CD14-positive monocyte (primary cell): Measurements from ENCODE around the gene CNTN5. TPM values are rescaled to one million over a fixed set of nuclear protein-coding genes. Genes with fewer than 3 reads are reported as not detected.

Source experiments
- DNase-seq, 3 donors: peaks; one replicate each; pipeline ENCODE4 v3.0.0-alpha.2; 2011 to 2022
- H2AFZ ChIP-seq: 2 replicates; pipeline ENCODE4 v1.6.0; 2012; ENCODE audit warnings: mild to moderate bottlenecking, low read depth, low read length, inconsistent platforms; ENCODE audit not compliant: insufficient read depth, poor library complexity, severe bottlenecking
- H3K27ac ChIP-seq, 2 donors: 1 replicate in 1 of 2; 2 replicates in 1 of 2; pipeline ENCODE4 v1.5.1; 2012 to 2013; ENCODE audit warnings: low read length in 2 of 2, control low read depth in 1 of 2, inconsistent platforms in 1 of 2, low read depth in 1 of 2, mild to moderate bottlenecking in 1 of 2
- H3K27me3 ChIP-seq, 2 donors: one replicate each; pipeline versions ENCODE4 v1.6.0 to v1.6.1; 2011 to 2013; ENCODE audit warnings: low read length in 2 of 2; ENCODE audit not compliant: control insufficient read depth in 2 of 2, insufficient read depth in 2 of 2
- H3K36me3 ChIP-seq, 2 donors: replicated peaks in 1 of 2; 1 replicate in 1 of 2; 2 replicates in 1 of 2; pipeline versions ENCODE4 v1.5.1 to v1.6.1; 2012 to 2013; ENCODE audit warnings: low read length in 2 of 2, control low read depth in 1 of 2, inconsistent platforms in 1 of 2, mild to moderate bottlenecking in 1 of 2; ENCODE audit not compliant: insufficient read depth in 2 of 2, control insufficient read depth in 1 of 2
- H3K4me1 ChIP-seq, 2 donors: 1 replicate in 1 of 2; 2 replicates in 1 of 2; pipeline versions ENCODE4 v1.5.1 to v1.6.1; 2012 to 2013; ENCODE audit warnings: low read length in 2 of 2, control low read depth in 1 of 2, inconsistent platforms in 1 of 2, mild to moderate bottlenecking in 1 of 2, moderate library complexity in 1 of 2; ENCODE audit not compliant: insufficient read depth in 2 of 2, control insufficient read depth in 1 of 2
- H3K4me2 ChIP-seq: replicated peaks from 2 replicates; pipeline ENCODE3; 2012; ENCODE audit warnings: low read length, moderate library complexity, mild to moderate bottlenecking; ENCODE audit not compliant: poor library complexity, severe bottlenecking; ENCODE audit errors: extremely low read depth
- H3K4me3 ChIP-seq, 3 experiments: fragments of 200-600 bp in 1 of 3; sonication (generic) in 1 of 3; replicated peaks in 1 of 3; 1 replicate in 2 of 3; 2 replicates in 1 of 3; pipeline ENCODE4 v1.5.1; 2011 to 2013; ENCODE audit warnings: low read length in 3 of 3, mild to moderate bottlenecking in 3 of 3, control low read depth in 2 of 3, low read depth in 2 of 3, inconsistent platforms in 1 of 3, moderate library complexity in 1 of 3
- H3K79me2 ChIP-seq: 2 replicates; pipeline ENCODE4 v1.6.0; 2012; ENCODE audit warnings: mild to moderate bottlenecking, control low read depth, inconsistent platforms, low read length, moderate library complexity; ENCODE audit not compliant: insufficient read depth
- H3K9ac ChIP-seq: 2 replicates; pipeline ENCODE4 v1.6.0; 2017; ENCODE audit warnings: low read length, mild to moderate bottlenecking; ENCODE audit not compliant: insufficient read depth, poor library complexity, severe bottlenecking
- H3K9me3 ChIP-seq, 2 donors: replicated peaks in 1 of 2; 1 replicate in 1 of 2; 2 replicates in 1 of 2; pipeline versions ENCODE4 v1.5.1 to v1.6.1; 2012 to 2013; ENCODE audit warnings: low read length in 2 of 2, control low read depth in 1 of 2; ENCODE audit not compliant: control insufficient read depth in 1 of 2, insufficient read depth in 1 of 2
- H4K20me1 ChIP-seq: 2 replicates; pipeline ENCODE4 v1.6.0; 2012; ENCODE audit warnings: mild to moderate bottlenecking, low read length, control low read depth, moderate library complexity; ENCODE audit not compliant: insufficient read depth
- H3K27ac Mint-ChIP-seq, 7 donors: one replicate each; pipeline ENCODE4 v1.8.0; 2020; ENCODE audit warnings: mild to moderate bottlenecking in 7 of 7, mixed read lengths in 7 of 7, moderate library complexity in 6 of 7, inconsistent platforms in 2 of 7
- H3K27me3 Mint-ChIP-seq, 3 donors: one replicate each; pipeline ENCODE4 v1.8.0; 2021 to 2022; ENCODE audit warnings: low read depth in 3 of 3, mild to moderate bottlenecking in 3 of 3, mixed read lengths in 3 of 3, moderate library complexity in 3 of 3, inconsistent platforms in 1 of 3
- H3K36me3 Mint-ChIP-seq, 2 donors: one replicate each; pipeline ENCODE4 v1.8.0; 2020; ENCODE audit warnings: mixed read lengths in 2 of 2, inconsistent platforms in 1 of 2, mild to moderate bottlenecking in 1 of 2
- H3K4me1 Mint-ChIP-seq: one replicate; pipeline ENCODE4 v1.8.0; 2020; ENCODE audit warnings: mild to moderate bottlenecking, mixed read lengths
- H3K4me3 Mint-ChIP-seq, 2 donors: one replicate each; pipeline ENCODE4 v1.8.0; 2020; ENCODE audit warnings: mild to moderate bottlenecking in 2 of 2, mixed read lengths in 2 of 2, moderate library complexity in 1 of 2
- H3K9me3 Mint-ChIP-seq, 7 donors: one replicate each; pipeline ENCODE4 v1.8.0; 2020 to 2022; ENCODE audit warnings: mixed read lengths in 7 of 7, mild to moderate bottlenecking in 6 of 7, moderate library complexity in 6 of 7, inconsistent platforms in 2 of 7
- CTCF ChIP-seq: fragments of 200-600 bp; IDR thresholded peaks from one replicate; pipeline ENCODE4 v1.8.0; 2022; ENCODE audit warnings: antibody characterized with exemption, mild to moderate bottlenecking
- WGBS: methylation state at CpG from one replicate; pipeline ENCODE4 v1.1.5; 2013; ENCODE audit warnings: missing lambda C conversion rate; ENCODE audit not compliant: insufficient coverage; 5-methylcytosine and 5-hydroxymethylcytosine counted together
- intact Hi-C, 2 donors: fragments of 100-400 bp; cut with micrococcal nuclease; formaldehyde crosslinking; loops; one replicate each; pipeline versions ENCODE4 v1.15.0 to v1.15.1; 2023
- polyA plus RNA-seq, 3 donors: library from polyadenylated mRNA; depleted of rRNA in 1 of 3; unstranded in 2 of 3; stranded (reverse) in 1 of 3; fragments of 300-500 nt in 2 of 3; fragments of >200 nt in 1 of 3; fragmentation: Illumina TruSeq in 2 of 3; gene quantifications; 1 replicate in 2 of 3; 2 replicates in 1 of 3; pipeline ENCODE4 v1.2.3, GENCODE V29; 2012 to 2021

CNTN5 gene
- polyA plus RNA-seq, 3 donors: not detected

DNA sequence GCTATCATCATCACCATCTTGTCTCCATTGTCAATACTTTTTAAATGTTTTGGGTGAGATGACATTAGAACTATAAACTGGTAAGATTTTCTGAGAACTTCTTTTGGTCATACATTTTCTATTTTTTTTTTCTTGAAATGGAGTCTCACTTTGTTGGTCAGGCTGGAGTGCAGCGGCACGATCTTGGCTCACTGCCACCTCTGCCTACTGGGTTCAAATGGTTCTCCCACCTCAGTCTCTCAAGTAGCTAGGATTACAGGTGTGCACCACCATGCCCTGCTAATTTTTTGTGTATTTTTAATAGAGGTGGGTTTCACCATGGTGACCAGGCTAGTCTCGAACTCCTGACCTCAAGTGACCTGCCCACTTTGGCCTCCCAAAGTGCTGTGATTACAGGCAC lies 880.4 kb downstream of the CNTN5 start:
- Histone ChIP-seq H3K27me3 (no peaks in the 10 kb centered on the region), H3K27ac (no peak overlapping the region), H3K4me1 (no peaks in the 10 kb centered on the region), H3K4me3 (no peak overlapping the region), H2AFZ (no peak overlapping the region), H3K4me2 (no peak overlapping the region), H3K9me3 (peaks cover 13% of the 10 kb centered on the region in 2 donors), H3K9ac (no peak overlapping the region), H3K79me2 (no peaks in the 10 kb centered on the region), H4K20me1 (no peaks in the 10 kb centered on the region), H3K36me3 (no peaks in the 10 kb centered on the region)
- H3K4me1 Mint-ChIP-seq: no peaks in the 10 kb centered on the region
- TF ChIP-seq CTCF: no peak
- WGBS: 93% methylated on average over 3 of the region's 3 CpGs
- no peaks in the 10 kb centered on the region for H3K36me3 Mint-ChIP-seq
- no peak overlapping the region for H3K27ac Mint-ChIP-seq
- H3K9me3 Mint-ChIP-seq: peaks cover 7 to 14% (median 9%) of the 10 kb centered on the region in 7 donors
- DNase-seq: no peak
- no peak overlapping the region for H3K4me3 Mint-ChIP-seq
- intact Hi-C loops: no loop called here
- no peaks in the 10 kb centered on the region for H3K27me3 Mint-ChIP-seq

GRCh38 chr11:99911116-99911515 lies 890.4 kb downstream of the CNTN5 start:
- 14% methylated on average over 2 of the region's 3 CpGs for WGBS
- Histone ChIP-seq H3K9ac (no peak overlapping the region), H3K27me3 (no peaks in the 10 kb centered on the region), H3K4me2 (no peak overlapping the region), H3K36me3 (no peaks in the 10 kb centered on the region), H3K4me3 (no peak overlapping the region), H2AFZ (no peak overlapping the region), H3K4me1 (no peaks in the 10 kb centered on the region), H3K27ac (no peak overlapping the region), H3K79me2 (no peaks in the 10 kb centered on the region), H4K20me1 (no peaks in the 10 kb centered on the region), H3K9me3 (no peaks in the 10 kb centered on the region)
- no peaks in the 10 kb centered on the region for H3K4me1 Mint-ChIP-seq
- intact Hi-C loops: no loop called here
- no peaks in the 10 kb centered on the region for H3K36me3 Mint-ChIP-seq
- H3K4me3 Mint-ChIP-seq: no peak overlapping the region
- H3K27me3 Mint-ChIP-seq: no peaks in the 10 kb centered on the region
- H3K27ac Mint-ChIP-seq: no peak overlapping the region
- TF ChIP-seq CTCF: no peak
- H3K9me3 Mint-ChIP-seq: peaks cover 0 to 7% (median 0%) of the 10 kb centered on the region in 7 donors
- DNase-seq: no peak
